HG02981 (cell line): ENCODE data around the gene AIF1.

Experiments
- ATAC-seq: cut with Tn5 transposase; IDR thresholded peaks from one replicate; pipeline ENCODE4 v1.9.1; 2021; ENCODE audit warnings: mild to moderate bottlenecking, moderate library complexity; ENCODE audit not compliant: unreplicated experiment

The AIF1 gene

DNA sequence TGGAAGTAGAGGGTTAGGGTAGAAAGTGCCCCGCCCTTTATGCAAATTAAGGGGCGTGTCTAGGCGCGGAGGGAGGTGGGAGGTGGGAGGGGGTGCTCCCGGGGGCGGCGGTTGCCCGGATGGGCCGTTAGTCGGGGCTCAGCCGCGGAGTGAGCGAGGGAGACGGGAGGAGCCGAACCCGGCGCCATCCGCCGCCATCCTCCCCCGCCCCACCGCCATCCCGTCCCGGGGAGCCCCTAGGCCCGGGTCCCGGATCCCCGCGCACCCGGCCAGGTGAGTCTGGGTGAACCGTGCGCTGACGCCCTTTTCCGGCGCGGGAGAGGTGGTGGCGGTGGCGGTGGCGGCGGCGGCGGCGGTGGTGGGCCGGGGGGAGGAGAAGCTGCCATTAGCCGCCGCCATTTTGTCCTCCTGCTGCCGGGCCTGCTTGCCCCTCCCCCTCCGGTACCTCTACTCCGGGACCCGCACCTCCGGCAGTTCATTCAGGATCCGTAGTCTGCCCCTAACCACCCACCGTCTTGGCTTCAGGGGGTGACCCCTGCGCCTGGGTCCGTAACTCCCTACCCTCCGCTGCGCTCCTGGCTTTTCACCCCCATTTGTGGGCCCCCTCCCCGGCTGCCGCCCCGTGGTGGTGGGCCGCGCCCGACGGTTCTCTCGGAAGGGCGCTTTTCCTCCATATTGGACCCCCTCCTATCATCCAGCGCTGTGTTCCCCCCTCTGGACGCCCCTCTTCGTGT lies 5.7 kb downstream of the AIF1 start, which contains the start of gene PRRC2A:
PRRC2A (plus strand) TSS at position 130 of the 734 bp plus-strand sequence. CDS start 2,075 bp downstream, outside the sequence.
- ATAC-seq, result peak; percentile 49

DNA sequence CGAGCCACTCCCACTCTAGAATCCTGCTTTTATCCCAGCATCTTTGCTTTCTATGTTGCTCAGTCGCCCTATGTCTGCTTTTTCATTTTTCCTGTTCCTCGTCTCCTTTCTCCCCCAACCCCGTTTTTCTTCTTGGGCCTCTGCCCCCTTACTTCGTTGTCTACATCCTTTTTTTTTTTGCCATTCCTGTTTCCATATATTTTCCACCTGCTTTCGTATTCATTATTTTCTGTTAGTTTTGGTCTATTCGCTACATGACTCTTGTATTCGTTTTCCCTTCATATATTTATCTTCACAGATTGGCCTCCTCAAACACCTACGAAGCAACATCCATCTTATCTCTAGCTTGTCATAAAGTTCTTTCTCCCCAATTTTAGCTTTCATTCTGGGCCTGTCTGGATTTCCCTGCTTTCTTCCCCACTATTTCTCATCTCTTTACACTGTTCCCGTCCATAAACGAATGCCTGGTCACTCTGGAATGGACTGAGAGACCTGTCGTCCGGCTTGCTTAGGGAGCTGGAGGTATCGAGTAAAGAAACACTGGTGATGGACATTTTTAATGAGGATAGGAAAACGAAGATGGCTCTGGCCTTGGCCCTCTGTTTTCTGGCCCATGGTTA lies 6.4 kb downstream of the AIF1 start:
- no peak for ATAC-seq

DNA sequence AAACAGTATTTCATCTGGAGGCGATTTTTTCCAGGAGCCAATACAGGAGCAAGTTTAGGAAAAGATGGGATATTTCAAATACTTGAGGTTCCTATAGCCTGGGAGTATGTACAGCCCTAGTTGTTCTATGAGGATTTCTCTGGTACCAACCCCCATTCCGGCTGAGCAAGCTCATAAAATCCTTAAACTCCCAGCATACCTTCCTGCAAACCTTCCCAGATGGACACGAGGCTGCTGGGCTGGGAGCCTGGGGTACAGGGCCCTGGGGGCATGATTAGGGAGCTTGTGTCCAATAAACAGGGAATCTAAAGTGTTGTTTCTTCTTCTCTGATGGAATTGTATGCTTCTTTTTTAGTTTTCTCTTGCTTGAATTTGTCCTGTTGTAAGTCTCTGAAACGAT lies 7.0 kb downstream of the AIF1 start:
- no peak for ATAC-seq

DNA sequence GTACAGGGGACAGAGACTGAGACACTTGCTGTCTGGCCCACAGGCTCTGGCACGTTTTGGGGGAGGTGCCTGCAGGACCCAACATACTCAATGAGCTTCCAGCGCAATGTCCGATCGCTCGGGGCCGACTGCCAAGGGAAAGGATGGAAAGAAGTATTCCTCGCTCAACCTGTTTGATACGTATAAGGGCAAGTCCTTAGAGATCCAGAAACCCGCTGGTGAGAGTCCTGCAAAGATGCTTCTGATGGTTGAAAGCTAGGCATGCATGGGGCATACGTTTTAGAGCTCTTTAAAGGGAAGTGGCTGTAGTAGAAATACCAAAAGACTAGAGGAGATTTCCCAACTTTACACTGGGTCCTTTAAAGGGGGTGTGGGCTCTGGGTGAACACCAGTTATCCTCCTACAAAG lies 7.7 kb downstream of the AIF1 start:
- no peak for ATAC-seq

DNA sequence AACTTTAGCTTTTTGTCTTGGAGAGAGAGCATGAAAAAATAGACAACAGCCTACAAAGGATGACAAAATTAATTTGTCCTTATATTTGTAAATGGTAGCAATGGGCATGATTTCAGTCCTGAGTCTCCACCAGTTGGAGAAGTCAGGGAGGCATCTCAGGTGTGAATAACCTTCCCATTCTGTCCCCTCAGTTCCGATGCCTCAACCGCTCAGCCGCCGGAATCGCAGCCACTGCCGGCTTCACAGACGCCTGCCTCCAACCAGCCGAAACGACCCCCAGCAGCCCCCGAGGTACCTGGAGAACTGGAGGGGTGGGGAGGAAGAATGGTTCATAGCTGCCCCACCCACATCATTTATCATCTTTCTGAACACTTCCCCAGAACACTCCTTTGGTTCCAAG lies 9.0 kb downstream of the AIF1 start:
- no peak for ATAC-seq

DNA sequence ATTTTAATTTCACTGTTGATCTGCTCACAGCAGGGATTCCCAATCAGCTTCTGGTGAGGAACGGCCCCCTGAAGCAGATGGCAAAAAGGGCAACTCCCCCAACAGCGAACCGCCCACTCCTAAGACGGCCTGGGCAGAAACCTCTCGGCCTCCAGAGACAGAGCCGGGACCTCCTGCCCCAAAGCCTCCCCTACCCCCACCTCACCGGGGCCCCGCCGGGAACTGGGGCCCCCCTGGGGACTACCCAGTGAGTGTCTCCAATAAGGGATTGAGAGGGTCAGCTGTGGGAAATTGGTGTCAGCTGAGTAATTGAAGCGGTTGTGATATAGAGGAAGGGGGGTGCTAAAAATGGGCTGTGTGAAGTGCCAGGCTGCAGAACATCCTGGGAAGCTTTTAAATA lies 11.9 kb downstream of the AIF1 start:
- no peak for ATAC-seq

DNA sequence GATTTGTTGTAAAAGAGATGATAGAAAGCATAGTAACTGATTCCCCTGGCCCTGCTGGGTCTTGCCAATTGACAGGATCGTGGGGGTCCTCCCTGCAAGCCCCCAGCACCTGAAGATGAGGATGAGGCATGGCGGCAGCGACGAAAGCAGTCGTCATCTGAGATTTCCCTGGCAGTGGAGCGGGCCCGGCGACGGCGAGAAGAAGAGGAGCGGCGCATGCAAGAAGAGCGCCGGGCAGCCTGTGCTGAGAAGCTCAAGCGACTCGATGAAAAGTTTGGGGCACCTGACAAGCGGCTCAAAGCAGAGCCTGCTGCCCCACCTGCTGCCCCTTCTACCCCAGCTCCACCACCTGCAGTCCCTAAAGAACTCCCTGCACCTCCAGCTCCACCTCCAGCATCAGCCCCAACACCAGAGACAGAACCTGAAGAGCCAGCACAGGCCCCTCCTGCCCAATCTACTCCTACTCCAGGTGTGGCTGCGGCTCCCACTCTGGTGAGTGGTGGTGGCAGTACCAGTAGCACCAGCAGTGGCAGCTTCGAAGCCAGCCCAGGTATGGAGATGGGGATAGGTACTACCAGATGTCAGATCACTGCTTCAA lies 12.8 kb downstream of the AIF1 start:
- no peak for ATAC-seq

DNA sequence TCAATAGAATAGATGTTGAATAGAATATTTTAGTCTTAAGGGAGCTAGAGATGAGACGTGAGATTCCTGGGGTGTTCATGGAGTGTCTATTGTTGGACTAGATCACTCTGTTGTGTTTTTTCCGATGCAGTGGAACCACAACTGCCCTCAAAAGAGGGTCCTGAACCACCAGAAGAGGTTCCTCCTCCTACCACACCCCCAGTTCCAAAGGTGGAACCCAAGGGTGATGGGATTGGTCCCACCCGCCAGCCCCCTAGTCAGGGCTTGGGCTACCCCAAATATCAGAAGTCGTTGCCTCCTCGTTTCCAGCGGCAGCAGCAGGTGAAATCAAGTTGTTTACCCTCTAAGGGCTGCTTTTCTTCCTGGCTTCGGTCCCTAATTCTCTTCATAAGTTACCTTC lies 14.0 kb downstream of the AIF1 start:
- no peak for ATAC-seq

DNA sequence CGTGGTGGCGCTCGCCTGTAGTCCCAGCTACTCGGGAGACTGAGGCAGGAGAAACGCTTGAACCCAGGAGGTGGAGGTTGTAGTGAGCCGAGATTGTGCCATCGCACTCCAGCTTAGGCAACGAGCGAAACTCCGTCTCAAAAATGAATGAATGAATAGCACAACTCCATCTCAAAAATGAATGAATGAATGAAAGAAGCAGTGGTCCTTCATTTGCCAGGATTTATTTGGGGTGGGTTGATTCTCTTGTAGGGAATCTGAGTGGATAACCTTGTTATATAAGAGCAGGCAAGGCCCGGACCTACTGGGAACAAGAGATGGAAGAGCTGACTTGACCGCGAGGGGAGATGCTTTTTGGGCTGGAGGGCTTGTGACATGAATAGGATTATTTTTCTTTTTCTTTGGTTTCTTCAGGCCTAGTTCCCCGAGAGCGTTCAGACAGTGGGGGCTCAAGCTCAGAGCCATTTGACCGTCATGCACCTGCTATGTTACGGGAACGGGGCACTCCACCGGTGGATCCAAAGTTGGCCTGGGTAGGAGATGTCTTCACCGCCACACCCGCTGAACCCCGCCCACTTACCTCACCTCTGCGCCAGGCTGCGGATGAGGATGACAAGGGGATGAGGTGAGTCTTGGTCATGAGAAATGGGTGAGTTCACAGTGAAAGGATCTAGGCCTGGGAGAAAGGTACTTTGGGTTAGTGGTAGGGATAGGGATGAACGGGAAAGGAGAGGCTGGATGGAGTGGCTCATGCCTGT lies 15.3 kb downstream of the AIF1 start:
- ATAC-seq, result no peak

DNA sequence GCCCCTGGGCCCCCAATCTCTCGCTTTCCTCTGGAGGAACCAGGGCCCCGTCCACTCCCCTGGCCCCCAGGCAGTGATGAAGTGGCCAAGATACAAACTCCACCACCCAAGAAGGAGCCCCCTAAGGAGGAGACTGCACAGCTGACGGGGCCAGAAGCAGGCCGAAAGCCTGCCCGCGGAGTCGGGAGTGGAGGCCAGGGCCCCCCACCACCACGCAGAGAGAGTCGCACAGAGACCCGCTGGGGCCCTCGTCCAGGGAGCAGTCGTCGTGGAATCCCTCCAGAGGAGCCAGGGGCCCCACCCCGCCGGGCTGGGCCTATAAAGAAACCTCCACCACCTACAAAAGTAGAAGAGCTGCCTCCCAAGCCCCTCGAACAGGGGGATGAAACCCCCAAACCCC lies 16.2 kb downstream of the AIF1 start:
- ATAC-seq, result no peak

DNA sequence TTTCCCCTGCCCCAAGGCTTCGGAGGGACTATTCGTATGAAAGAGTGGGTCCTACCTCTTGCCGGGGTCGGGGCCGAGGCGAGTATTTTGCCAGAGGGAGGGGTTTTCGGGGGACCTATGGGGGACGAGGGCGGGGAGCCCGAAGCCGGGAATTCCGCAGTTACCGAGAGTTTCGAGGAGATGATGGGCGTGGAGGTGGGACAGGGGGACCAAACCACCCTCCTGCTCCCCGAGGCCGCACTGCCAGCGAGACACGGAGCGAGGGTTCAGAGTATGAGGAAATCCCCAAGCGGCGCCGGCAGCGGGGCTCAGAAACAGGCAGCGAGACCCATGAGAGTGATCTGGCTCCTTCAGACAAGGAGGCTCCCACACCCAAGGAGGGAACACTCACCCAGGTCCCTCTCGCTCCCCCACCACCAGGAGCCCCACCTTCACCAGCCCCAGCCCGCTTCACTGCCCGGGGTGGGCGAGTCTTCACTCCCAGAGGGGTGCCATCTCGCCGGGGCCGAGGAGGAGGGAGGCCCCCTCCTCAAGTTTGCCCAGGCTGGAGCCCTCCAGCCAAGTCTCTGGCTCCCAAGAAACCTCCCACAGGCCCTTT lies 16.7 kb downstream of the AIF1 start:
- no peak for ATAC-seq

DNA sequence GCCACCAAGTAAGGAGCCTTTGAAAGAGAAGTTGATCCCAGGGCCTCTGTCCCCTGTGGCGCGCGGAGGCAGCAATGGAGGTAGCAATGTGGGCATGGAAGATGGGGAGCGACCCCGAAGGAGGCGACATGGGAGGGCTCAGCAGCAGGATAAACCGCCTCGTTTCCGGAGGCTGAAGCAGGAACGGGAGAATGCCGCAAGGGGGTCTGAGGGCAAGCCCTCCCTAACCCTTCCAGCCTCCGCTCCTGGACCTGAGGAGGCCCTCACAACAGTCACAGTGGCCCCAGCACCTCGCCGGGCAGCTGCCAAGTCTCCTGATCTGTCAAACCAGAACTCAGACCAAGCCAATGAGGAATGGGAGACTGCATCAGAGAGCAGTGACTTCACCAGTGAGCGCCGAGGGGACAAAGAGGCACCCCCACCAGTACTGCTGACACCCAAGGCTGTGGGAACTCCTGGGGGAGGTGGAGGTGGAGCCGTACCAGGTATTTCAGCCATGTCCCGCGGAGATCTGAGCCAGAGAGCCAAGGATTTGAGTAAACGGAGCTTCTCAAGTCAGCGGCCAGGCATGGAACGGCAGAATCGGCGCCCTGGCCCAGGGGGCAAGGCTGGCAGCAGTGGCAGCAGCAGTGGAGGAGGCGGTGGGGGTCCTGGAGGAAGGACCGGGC lies 17.4 kb downstream of the AIF1 start:
- no peak for ATAC-seq

DNA sequence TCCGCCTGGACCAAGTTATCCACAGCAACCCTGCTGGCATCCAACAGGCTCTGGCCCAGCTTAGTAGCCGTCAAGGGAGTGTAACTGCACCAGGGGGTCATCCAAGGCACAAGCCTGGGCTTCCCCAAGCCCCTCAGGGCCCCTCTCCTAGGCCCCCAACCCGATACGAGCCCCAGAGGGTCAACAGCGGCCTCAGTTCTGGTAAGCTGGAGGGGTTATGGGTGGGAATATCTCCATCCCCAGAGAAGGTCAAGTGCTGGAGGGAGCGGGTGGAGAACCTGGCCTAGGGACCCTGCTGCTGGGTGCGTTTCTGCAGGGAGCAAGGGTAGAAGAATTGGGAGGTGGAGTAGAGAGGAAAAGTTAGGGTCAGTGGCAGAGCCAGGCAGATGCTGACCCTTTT lies 18.4 kb downstream of the AIF1 start:
- ATAC-seq, result no peak

DNA sequence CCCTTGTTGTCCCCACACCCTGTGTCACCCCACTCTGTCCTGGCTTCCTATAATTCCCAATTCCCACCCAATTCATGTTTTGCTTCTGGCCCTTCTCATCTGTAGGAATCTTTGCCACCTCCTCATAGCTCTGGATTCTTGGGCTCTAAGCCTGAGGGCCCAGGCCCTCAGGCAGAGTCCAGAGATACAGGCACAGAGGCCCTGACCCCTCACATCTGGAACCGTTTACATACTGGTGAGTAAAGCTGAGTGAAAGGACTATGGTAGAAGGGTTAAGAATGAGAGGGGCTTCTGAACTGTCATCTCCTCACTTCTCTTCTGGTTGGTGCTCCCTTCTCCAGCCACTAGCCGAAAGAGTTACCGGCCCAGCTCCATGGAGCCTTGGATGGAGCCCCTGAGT lies 19.1 kb downstream of the AIF1 start:
- no peak for ATAC-seq

DNA sequence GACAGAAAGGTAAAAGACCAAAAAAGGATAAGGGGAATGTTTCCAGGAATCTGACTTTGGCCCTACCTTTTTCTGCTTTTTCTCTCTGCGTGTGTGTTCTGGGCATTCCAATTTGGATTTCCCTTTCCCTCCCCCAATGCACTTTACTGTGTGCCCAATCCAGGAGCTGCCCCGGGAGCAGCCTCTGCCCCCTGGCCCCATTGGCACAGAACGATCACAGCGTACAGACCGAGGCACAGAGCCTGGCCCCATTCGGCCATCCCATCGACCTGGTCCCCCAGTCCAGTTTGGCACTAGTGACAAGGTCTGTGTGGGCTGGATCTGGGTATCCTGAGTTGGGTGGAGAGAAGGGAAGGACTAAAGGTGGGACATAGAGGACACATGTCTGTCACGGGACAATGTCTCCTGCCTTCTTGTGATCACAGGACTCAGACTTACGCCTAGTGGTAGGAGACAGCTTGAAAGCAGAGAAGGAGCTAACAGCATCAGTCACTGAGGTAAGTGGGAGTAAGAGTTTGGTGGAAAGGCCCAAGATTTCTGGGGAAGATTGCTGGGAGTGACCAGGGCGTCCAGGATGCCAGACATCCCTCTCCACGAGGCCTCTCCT lies 20.0 kb downstream of the AIF1 start:
- ATAC-seq, result no peak

DNA sequence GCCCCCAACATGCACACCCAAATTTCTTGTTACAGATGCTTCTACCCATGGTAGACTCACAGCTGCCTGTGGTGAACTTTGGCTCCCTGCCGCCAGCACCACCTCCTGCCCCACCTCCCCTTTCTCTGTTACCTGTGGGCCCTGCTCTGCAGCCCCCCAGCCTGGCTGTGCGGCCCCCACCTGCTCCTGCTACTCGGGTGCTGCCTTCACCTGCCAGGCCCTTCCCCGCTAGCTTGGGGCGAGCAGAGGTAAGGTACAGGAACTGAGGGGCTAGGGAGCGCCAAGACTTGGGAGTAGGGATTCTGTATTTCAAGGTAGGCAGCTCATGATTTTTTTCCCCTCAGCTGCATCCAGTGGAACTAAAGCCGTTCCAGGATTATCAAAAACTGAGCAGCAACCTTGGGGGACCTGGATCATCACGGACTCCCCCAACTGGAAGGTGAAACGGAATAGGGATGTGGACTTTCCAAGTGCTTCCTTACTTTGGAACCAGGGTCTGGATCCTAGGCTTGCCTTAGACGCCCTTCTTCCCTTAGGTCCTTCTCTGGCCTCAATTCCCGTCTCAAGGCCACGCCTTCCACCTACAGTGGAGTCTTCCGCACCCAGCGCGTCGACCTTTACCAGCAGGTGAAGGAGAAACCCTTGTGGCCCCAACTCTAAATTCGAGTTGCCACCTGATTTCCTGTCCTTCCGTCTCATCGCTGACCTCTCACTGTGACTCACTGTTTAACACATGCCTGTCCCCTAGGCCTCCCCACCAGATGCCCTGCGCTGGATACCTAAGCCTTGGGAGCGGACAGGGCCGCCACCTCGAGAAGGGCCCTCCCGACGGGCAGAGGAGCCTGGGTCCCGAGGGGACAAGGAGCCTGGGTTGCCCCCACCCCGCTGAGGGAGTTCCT lies 21.9 kb downstream of the AIF1 start:
- no peak for ATAC-seq

DNA sequence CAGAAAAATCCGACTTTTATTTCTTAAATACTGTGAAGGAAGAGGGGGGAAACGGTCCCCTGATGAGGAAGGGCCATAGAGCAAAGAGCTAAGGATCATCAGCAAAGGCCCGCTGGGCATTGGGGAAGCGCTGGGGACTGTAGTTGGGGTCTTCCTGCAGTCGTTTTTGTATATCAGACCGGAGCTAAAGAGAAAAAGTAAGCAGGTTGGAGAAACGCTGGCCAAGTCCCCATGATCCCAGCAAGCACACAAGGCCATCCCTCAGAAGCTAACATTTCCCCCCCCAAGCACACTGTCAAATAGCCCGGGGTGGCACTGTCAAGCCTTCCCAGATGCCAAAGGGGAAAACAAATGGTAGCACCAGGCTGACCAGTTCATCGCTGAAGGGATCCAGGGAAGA lies 24.0 kb downstream of the AIF1 start:
- ATAC-seq, result no peak

DNA sequence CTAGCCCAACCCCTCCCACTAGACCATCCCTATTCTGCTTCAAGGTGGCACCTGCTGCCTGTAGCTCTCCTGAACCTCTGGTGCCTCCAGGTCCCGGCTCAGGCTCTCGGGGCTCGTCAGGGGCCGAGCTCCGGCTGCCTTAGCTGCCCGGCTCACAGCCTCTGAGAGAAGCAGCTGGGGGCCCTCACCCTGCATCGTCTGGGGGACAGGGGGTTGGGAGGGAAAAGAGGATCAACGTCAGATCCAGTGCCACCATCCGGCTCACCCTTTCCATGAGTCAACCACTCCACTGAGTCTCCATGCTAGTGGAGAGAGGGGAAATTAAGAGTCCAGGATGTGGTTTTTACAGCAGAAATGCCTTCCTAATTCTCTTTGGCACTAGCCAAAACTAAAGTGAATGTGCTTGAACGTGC lies 24.4 kb downstream of the AIF1 start:
- no peak for ATAC-seq

DNA sequence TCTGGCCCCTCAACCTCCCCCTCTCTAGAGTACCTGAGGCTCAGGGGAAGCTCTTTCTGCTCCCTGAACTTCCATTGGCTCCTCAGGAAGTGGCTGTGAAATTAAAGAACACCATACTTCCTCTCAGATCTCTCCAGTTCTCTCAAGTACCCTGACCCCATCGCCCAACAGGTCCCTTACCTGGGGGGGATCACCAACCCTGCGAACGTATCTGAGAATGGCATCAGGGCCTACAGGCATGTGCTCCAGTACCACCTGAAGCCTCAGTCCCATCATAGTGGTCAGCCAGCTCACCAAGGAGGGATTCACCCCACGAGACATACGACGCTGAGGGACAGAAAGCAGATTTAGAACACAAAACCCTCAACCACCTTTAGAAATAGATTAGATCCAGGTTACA lies 25.6 kb downstream of the AIF1 start:
- ATAC-seq, result no peak
